ENCODE data around the gene TNNI3K.
"Not testable (repeated sequence)": the region's sequence is repeated elsewhere in the genome, so short reads cannot be mapped to it uniquely, and the experiment has no call there.

Gene TNNI3K

GRCh38 chr1:74235153-74235552 lies at the start of gene TNNI3K:
TSS of gene TNNI3K (plus strand) at chr1:74235387. CDS start at chr1:74235452, 65 bp downstream.
- DNase-seq (ENCODE audit: low read depth): no peak

GRCh38 chr1:74193908-74194307 lies 41.3 kb upstream of the TNNI3K start:
- peak; percentile 44 for DNase-seq (ENCODE audit: low read depth)

- no peak for DNase-seq (ENCODE audit: low read depth)
Measured at GRCh38 chr1:74195339-74195738, 39.8 kb upstream of the TNNI3K start.

GRCh38 chr1:74197255-74197654 lies 37.9 kb upstream of the TNNI3K start:
- DNase-seq (ENCODE audit: low read depth): no peak

- DNase-seq (ENCODE audit: low read depth): peak; percentile 94
Measured at GRCh38 chr1:74197657-74198552, 37.3 kb upstream of the TNNI3K start, which contains the start of the genes FPGT and LRRIQ3. TSS of gene FPGT (plus strand) at chr1:74198242. CDS start at chr1:74198279, 37 bp downstream. TSS of gene LRRIQ3 (minus strand) at chr1:74198176. CDS start at chr1:74183684, 14,492 bp downstream.

GRCh38 chr1:74199504-74199903 lies 35.7 kb upstream of the TNNI3K start:
- DNase-seq (ENCODE audit: low read depth): no peak

- DNase-seq (ENCODE audit: low read depth): no peak
Measured at GRCh38 chr1:74205266-74205665, 29.9 kb upstream of the TNNI3K start.

- DNase-seq (ENCODE audit: low read depth): no peak
Measured at GRCh38 chr1:74215229-74215628, 20.0 kb upstream of the TNNI3K start.

GRCh38 chr1:74222701-74223100 lies 12.5 kb upstream of the TNNI3K start:
- DNase-seq (ENCODE audit: low read depth): no peak

GRCh38 chr1:74223453-74223852 lies 11.7 kb upstream of the TNNI3K start:
- no peak for DNase-seq (ENCODE audit: low read depth)

- DNase-seq (ENCODE audit: low read depth): no peak
Measured at GRCh38 chr1:74236440-74236839, 1.3 kb downstream of the TNNI3K start.

- no peak for DNase-seq (ENCODE audit: low read depth)
Measured at GRCh38 chr1:74237035-74237434, 1.8 kb downstream of the TNNI3K start.

- no peak for DNase-seq (ENCODE audit: low read depth)
Measured at GRCh38 chr1:74237787-74238186, 2.6 kb downstream of the TNNI3K start.

GRCh38 chr1:74245168-74245772 lies 10.1 kb downstream of the TNNI3K start:
- no peak for DNase-seq (ENCODE audit: low read depth)

GRCh38 chr1:74246315-74246714 lies 11.1 kb downstream of the TNNI3K start:
- no peak for DNase-seq (ENCODE audit: low read depth)

- no peak for DNase-seq (ENCODE audit: low read depth)
Measured at GRCh38 chr1:74247881-74248528, 12.8 kb downstream of the TNNI3K start.

- not testable (repeated sequence) for DNase-seq (ENCODE audit: low read depth)
Measured at GRCh38 chr1:74253243-74253824, 18.1 kb downstream of the TNNI3K start.

GRCh38 chr1:74266001-74266400 lies 30.8 kb downstream of the TNNI3K start:
- DNase-seq (ENCODE audit: low read depth): no peak

- no peak for DNase-seq (ENCODE audit: low read depth)
Measured at GRCh38 chr1:74271503-74271902, 36.3 kb downstream of the TNNI3K start.

GRCh38 chr1:74280642-74281396 lies 45.6 kb downstream of the TNNI3K start:
- no peak for DNase-seq (ENCODE audit: low read depth)

GRCh38 chr1:74286414-74286813 lies 51.2 kb downstream of the TNNI3K start:
- DNase-seq (ENCODE audit: low read depth): no peak

- DNase-seq (ENCODE audit: low read depth): no peak
Measured at GRCh38 chr1:74314438-74314837, 79.3 kb downstream of the TNNI3K start.
